Prostate gland (tissue), 2 donors: Measurements from ENCODE around the gene HNRNPDL.

ENCODE experiments used
- CTCF ChIP-seq, 4 experiments: fragments of 200-600 bp in 2 of 4; fragments of 450-650 bp in 2 of 4; sonication (generic) in 2 of 4; IDR thresholded peaks; 1 replicate in 3 of 4; 2 replicates in 1 of 4; pipeline ENCODE4 v1.5.1; 2016 to 2019; ENCODE audit warnings: antibody characterized with exemption in 4 of 4, mild to moderate bottlenecking in 2 of 4, moderate library complexity in 2 of 4
- POLR2A ChIP-seq: fragments of 450-650 bp; IDR thresholded peaks from one replicate; pipeline ENCODE4 v1.6.1; 2016; ENCODE audit warnings: antibody characterized with exemption, mild to moderate bottlenecking
- POLR2AphosphoS5 ChIP-seq: sonication (generic); formaldehyde crosslinking; IDR thresholded peaks from one replicate; pipeline ENCODE4 v1.6.1; 2017; ENCODE audit warnings: antibody characterized with exemption

- TF ChIP-seq POLR2AphosphoS5 (no peak), CTCF (IDR thresholded peaks at IDR 0.05) (no peak), POLR2A (no peak)
Observed at GRCh38 chr4:82432596-82432995, 2.3 kb upstream of the HNRNPDL start.
